ENCODE results near the gene MLIP.
"Not testable (repeated sequence)": the region's sequence is repeated elsewhere in the genome, so short reads cannot be mapped to it uniquely, and the experiment has no call there.

MLIP gene

DNA sequence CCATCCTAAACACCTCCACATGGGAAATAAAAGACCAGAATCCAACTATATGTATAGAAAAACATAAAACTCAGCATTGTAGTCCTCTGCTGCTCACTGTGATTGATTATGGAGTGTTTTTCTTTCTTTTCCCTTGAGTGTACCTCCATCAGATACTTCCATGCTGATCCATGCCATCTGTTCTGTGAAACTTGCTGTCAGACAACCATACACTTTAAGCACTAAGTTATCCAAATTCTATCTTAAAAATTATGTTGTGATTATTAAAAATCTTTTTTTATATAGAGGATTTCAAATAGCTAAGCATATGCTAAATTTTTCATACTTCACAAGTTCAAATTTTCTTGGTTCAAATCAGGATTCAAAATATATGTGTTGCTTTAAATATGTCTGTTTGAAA lies 105.1 kb downstream of the MLIP start:
- no peak for DNase-seq (ENCODE audit: extremely low read depth in 1 of 2, low read depth in 1 of 2)

- no peak for DNase-seq (ENCODE audit: extremely low read depth in 1 of 2, low read depth in 1 of 2)
These were observed 105.8 kb downstream of the MLIP start for GRCh38 chr6:54217018-54217417.

- DNase-seq (ENCODE audit: extremely low read depth in 1 of 2, low read depth in 1 of 2) = no peak
These were observed 111.0 kb downstream of the MLIP start for GRCh38 chr6:54222217-54222616.

GRCh38 chr6:54232703-54233102 lies 121.5 kb downstream of the MLIP start:
- DNase-seq (ENCODE audit: extremely low read depth in 1 of 2, low read depth in 1 of 2) = no peak

- no peak for DNase-seq (ENCODE audit: extremely low read depth in 1 of 2, low read depth in 1 of 2)
These were observed 123.3 kb downstream of the MLIP start for GRCh38 chr6:54234539-54234938.

DNA sequence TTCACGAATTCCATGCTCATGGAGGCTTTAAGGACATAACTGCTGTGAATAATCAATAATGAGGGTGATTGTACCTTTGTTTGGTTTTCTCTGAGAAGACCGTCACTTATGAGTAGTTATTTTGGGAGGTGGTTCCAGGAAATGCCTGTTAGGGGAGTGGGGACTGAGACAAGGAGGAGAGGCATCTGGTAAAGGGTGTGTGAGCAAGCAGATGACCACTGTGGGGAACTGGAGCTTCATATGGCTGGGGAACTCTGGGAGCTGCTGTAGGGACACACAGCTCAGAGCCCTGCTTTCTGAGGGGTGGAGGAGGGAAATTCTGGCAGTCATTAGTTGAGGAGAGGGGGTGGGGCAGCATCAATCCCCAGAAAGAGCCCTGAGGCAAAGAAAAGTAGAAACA lies 125.7 kb downstream of the MLIP start:
- no peak for DNase-seq (ENCODE audit: extremely low read depth in 1 of 2, low read depth in 1 of 2)

DNA sequence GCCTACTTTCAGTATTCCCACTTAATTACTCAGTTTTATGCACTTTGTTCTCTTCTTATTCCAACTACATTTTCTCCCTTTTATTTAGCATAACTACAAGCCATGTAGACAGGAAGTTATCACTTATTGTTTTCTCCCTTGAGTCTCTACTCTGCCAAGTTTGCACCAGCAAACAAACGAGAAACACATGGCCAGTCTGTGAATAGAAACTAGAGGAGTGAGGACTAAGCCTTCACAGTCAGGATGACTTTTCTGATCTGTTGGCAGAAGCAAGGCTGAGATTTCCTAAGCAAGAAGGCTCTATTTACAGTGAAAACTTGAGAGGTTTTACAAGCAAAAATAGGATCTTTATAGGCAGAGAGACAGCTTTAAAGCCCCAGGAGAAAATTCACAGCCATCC lies 127.2 kb downstream of the MLIP start:
- DNase-seq (ENCODE audit: extremely low read depth in 1 of 2, low read depth in 1 of 2) = no peak

- DNase-seq (ENCODE audit: extremely low read depth in 1 of 2, low read depth in 1 of 2) = no peak
These were observed 132.5 kb downstream of the MLIP start for GRCh38 chr6:54243699-54244098.

DNA sequence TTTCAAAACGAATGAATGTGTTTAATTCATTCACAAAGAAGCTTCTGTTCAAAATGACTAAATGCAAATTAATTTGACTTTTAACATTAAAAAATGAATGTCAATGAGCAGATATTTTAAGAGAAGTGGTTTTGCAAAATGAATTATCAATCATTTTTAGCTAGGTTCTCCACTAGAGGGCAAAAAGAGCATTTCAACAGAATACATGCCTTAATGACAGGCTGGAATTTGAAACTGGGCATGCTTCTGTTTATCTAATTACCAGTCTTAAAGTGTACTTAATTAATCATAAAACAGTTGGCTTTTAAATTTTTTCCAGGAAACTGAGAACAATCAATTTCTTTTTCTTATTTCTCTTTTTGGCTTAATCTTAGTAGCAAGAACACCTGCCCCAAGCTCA lies 133.2 kb downstream of the MLIP start:
- no peak for DNase-seq (ENCODE audit: extremely low read depth in 1 of 2, low read depth in 1 of 2)

GRCh38 chr6:54245265-54245664 lies 134.0 kb downstream of the MLIP start:
- DNase-seq (ENCODE audit: extremely low read depth in 1 of 2, low read depth in 1 of 2) = no peak

DNA sequence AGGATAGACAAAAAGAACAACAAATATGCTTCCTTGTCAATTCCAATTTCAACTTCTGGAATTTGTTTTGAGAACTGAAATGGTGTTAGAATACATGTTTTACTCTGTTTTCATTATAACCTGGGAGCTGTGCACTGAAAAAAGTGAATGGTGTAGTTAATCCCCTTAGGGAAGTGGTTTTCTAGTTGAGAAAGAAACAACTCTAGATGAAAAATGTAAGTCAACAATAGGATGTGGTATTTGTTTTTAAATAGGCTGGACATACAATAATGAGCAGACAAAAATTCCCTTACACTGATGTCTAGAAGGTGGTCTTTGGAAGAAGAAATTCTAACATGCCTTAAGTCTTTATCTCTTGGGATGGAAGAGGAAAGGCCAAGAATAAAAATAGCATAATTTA lies 137.1 kb downstream of the MLIP start:
- no peak for DNase-seq (ENCODE audit: extremely low read depth in 1 of 2, low read depth in 1 of 2)

DNA sequence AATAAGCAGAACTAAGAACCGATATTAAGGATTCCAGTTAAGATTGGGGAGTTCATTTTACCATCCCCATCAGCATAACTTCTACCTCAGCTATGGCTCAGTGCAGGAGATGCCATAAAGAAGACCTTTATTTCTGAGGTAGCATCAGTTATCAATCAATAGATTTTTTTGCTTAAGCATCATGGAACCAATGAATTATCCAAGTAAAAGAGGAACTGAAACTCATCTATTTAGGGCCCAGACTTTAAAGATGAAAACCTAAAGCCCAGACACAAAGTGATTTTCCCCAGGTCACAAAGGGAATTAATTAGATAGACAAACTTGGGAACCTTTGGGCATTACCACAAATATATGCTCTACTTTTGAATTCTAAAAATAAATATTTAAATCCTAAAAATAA lies 137.8 kb downstream of the MLIP start:
- no peak for DNase-seq (ENCODE audit: extremely low read depth in 1 of 2, low read depth in 1 of 2)

- not testable (repeated sequence) for DNase-seq (ENCODE audit: extremely low read depth in 1 of 2, low read depth in 1 of 2)
These were observed 138.6 kb downstream of the MLIP start for GRCh38 chr6:54249812-54250211.

DNA sequence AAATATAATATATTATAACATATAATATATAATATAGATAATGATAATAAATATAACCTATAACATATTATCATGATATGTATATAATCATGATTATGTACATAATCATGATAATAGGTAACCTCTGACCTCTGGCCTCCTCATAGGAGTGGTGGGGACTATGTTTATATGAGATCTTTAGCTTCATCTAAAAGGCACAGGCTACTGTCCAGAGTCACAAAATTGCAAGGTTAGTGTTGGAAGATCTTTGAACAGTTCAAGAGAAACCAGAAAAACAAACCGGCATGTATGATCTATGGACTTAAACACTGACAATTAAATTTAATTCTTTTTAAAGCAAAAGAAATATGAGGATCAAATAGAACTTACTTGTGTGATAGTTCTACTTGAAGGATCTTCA lies 141.3 kb downstream of the MLIP start:
- DNase-seq (ENCODE audit: extremely low read depth in 1 of 2, low read depth in 1 of 2) = no peak

DNA sequence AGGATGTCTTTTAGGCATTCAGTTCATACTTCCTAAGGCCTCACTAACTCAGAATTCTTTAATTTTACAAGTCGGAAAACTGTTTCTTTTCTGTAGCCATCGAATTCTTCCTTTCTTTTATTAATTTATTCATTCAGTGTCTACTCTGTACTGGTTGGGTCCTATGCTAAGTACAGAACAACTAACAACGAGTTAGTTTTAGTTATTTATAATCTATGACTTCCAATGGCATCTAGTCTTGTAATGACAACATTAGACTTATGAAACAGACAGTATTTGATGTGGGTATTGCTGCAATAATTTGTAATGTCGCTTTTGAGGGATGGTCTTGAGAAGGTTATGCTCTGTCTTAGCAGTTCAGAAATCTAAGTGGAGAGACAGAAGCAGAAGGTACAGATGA lies 141.7 kb downstream of the MLIP start:
- no peak for DNase-seq (ENCODE audit: extremely low read depth in 1 of 2, low read depth in 1 of 2)

DNA sequence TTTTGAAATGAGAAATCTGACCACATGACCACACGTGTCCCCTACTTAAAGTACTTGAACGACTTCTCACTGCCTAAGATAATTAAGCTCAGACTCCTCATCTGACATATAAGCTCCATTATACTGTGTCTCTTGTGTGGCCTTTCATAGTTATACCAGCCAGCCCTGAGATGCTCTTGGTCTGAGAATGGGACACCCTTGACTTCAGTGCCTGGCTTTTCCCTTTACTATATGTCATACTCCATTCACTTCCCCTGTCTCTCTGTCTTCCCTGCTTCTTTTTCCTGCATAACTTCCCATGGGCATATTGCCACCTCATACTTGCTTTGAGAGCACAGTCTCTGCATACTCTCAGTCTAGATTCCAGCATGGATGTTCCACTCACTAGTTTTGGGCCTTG lies 143.6 kb downstream of the MLIP start:
- DNase-seq (ENCODE audit: extremely low read depth in 1 of 2, low read depth in 1 of 2) = no peak

- no peak for DNase-seq (ENCODE audit: extremely low read depth in 1 of 2, low read depth in 1 of 2)
These were observed 144.6 kb downstream of the MLIP start for GRCh38 chr6:54255886-54256285.

GRCh38 chr6:54260025-54260424 lies 148.8 kb downstream of the MLIP start:
- DNase-seq (ENCODE audit: extremely low read depth in 1 of 2, low read depth in 1 of 2) = no peak

- DNase-seq (ENCODE audit: extremely low read depth in 1 of 2, low read depth in 1 of 2) = no peak
These were observed 151.3 kb downstream of the MLIP start for GRCh38 chr6:54262499-54262898.

GRCh38 chr6:54262971-54263370 lies 151.7 kb downstream of the MLIP start:
- DNase-seq (ENCODE audit: extremely low read depth in 1 of 2, low read depth in 1 of 2) = no peak

- DNase-seq (ENCODE audit: extremely low read depth in 1 of 2, low read depth in 1 of 2) = no peak
These were observed 153.5 kb downstream of the MLIP start for GRCh38 chr6:54264581-54265272.

DNA sequence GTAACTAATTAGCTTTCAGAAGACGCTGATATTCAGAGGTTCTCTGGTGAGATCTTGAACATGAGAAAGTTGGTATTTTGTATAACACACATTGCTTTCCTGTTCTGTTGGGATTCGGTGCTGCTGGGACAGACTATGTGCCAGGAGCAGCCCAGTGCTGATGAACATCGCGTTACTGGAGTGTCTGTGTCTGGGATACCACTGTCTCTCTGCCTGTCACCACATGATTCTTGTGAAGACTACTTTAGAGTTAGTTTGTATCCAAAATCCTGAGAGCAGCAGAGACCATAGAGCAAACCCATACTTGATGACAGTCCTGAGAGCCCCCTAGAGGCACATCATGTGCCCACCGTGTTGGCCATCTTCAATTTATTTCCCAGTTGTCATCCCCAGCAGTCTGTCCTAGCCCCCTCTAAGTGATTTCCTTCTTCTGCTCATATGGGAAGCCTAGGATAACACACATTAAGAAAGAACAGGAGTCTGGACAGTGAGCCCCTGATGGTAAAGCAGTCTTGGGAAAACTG lies 155.2 kb downstream of the MLIP start:
- no peak for DNase-seq (ENCODE audit: extremely low read depth in 1 of 2, low read depth in 1 of 2)

GRCh38 chr6:54267798-54268197 lies 156.6 kb downstream of the MLIP start:
- DNase-seq (ENCODE audit: extremely low read depth in 1 of 2, low read depth in 1 of 2) = no peak

Measured in stimulated activated CD8-positive, alpha-beta memory T cell treated with anti-CD3 and anti-CD28 coated beads, Interleukin-7, amount 100 ng/mL, for 48 hours (primary cell).